ENCODE measurements around the gene CCSER1. TPM values are rescaled to one million over a fixed set of nuclear protein-coding genes. Genes with fewer than 3 reads are reported as not detected.

CCSER1 gene
- total and polyA plus RNA-seq, 2 donors (not counting 1 experiment from before 2014, with no cell fraction given): under 0.01 TPM; not detected in 1

GRCh38 chr4:90572996-90573395 lies 445.8 kb downstream of the CCSER1 start:
- no peak overlapping the region for H3K4me3 ChIP-seq (replicated peaks in 1 of 4; ENCODE audit: control extremely low read depth in 1 of 4, insufficient read depth in 1 of 4, low read depth in 3 of 4, low read length in 4 of 4)
- H3K9ac ChIP-seq (ENCODE audit: insufficient read depth, low read length): no peak overlapping the region
- DNase-seq (ENCODE audit: low read depth in 2 of 2): no peak
- H2AFZ ChIP-seq (ENCODE audit: low read length): no peak overlapping the region
- H3K9me3 ChIP-seq (ENCODE audit: control insufficient read depth, insufficient read depth, low read depth, low read length): no peaks in the 10 kb centered on the region
- TF ChIP-seq EZH2 (IDR thresholded peaks at IDR 0.05; ENCODE audit: low read length, missing control alignments) (no peak), CTCF (conservative IDR thresholded peaks at IDR 0.05 in 1 of 2, IDR thresholded peaks at IDR 0.05 in 1 of 2; ENCODE audit: low read depth in 1 of 2, low read length in 2 of 2) (no peak)
- H3K4me1 ChIP-seq (ENCODE audit: control insufficient read depth, extremely low read depth, insufficient read depth, low read length): no peaks in the 10 kb centered on the region
- no peaks in the 10 kb centered on the region for H4K20me1 ChIP-seq (ENCODE audit: control insufficient read depth, extremely low read depth, insufficient read depth, low read length)
- no peaks in the 10 kb centered on the region for H3K79me2 ChIP-seq (ENCODE audit: control insufficient read depth, insufficient read depth, low read length)
- no peaks in the 10 kb centered on the region for H3K36me3 ChIP-seq (ENCODE audit: control insufficient read depth, insufficient read depth, low read length)
- no peak overlapping the region for H3K4me2 ChIP-seq (ENCODE audit: extremely low read depth, insufficient read depth, low read length)
- H3K27me3 ChIP-seq (ENCODE audit: control insufficient read depth, insufficient read depth, low read length): no peaks in the 10 kb centered on the region
- H3K27ac ChIP-seq (ENCODE audit: insufficient read depth, low read length): no peak overlapping the region

- Histone ChIP-seq H3K36me3 (ENCODE audit: control insufficient read depth, insufficient read depth, low read length) (no peaks in the 10 kb centered on the region), H3K4me3 (replicated peaks in 1 of 4; ENCODE audit: control extremely low read depth in 1 of 4, insufficient read depth in 1 of 4, low read depth in 3 of 4, low read length in 4 of 4) (no peak overlapping the region), H3K79me2 (ENCODE audit: control insufficient read depth, insufficient read depth, low read length) (no peaks in the 10 kb centered on the region), H4K20me1 (ENCODE audit: control insufficient read depth, extremely low read depth, insufficient read depth, low read length) (no peaks in the 10 kb centered on the region), H3K9me3 (ENCODE audit: control insufficient read depth, insufficient read depth, low read depth, low read length) (no peaks in the 10 kb centered on the region), H3K27me3 (ENCODE audit: control insufficient read depth, insufficient read depth, low read length) (no peaks in the 10 kb centered on the region), H3K4me1 (ENCODE audit: control insufficient read depth, extremely low read depth, insufficient read depth, low read length) (no peaks in the 10 kb centered on the region), H3K9ac (ENCODE audit: insufficient read depth, low read length) (no peak overlapping the region), H3K27ac (ENCODE audit: insufficient read depth, low read length) (no peak overlapping the region), H3K4me2 (ENCODE audit: extremely low read depth, insufficient read depth, low read length) (no peak overlapping the region), H2AFZ (ENCODE audit: low read length) (no peak overlapping the region)
- TF ChIP-seq EZH2 (IDR thresholded peaks at IDR 0.05; ENCODE audit: low read length, missing control alignments) (no peak), CTCF (conservative IDR thresholded peaks at IDR 0.05 in 1 of 2, IDR thresholded peaks at IDR 0.05 in 1 of 2; ENCODE audit: low read depth in 1 of 2, low read length in 2 of 2) (no peak)
- no peak for DNase-seq (ENCODE audit: low read depth in 2 of 2)
Observed at GRCh38 chr4:90575371-90575770, 448.2 kb downstream of the CCSER1 start.

GRCh38 chr4:90580326-90580725 lies 453.1 kb downstream of the CCSER1 start:
- H3K4me2 ChIP-seq (ENCODE audit: extremely low read depth, insufficient read depth, low read length): no peak overlapping the region
- no peaks in the 10 kb centered on the region for H3K79me2 ChIP-seq (ENCODE audit: control insufficient read depth, insufficient read depth, low read length)
- DNase-seq (ENCODE audit: low read depth in 2 of 2): no peak
- no peak for TF ChIP-seq EZH2 (IDR thresholded peaks at IDR 0.05; ENCODE audit: low read length, missing control alignments)
- TF ChIP-seq CTCF (conservative IDR thresholded peaks at IDR 0.05 in 1 of 2, IDR thresholded peaks at IDR 0.05 in 1 of 2; ENCODE audit: low read depth in 1 of 2, low read length in 2 of 2): no peak
- no peak overlapping the region for H3K9ac ChIP-seq (ENCODE audit: insufficient read depth, low read length)
- H3K27me3 ChIP-seq (ENCODE audit: control insufficient read depth, insufficient read depth, low read length): no peaks in the 10 kb centered on the region
- no peak overlapping the region for H3K27ac ChIP-seq (ENCODE audit: insufficient read depth, low read length)
- H3K4me1 ChIP-seq (ENCODE audit: control insufficient read depth, extremely low read depth, insufficient read depth, low read length): no peaks in the 10 kb centered on the region
- H3K9me3 ChIP-seq (ENCODE audit: control insufficient read depth, insufficient read depth, low read depth, low read length): no peaks in the 10 kb centered on the region
- no peak overlapping the region for H3K4me3 ChIP-seq (replicated peaks in 1 of 4; ENCODE audit: control extremely low read depth in 1 of 4, insufficient read depth in 1 of 4, low read depth in 3 of 4, low read length in 4 of 4)
- no peaks in the 10 kb centered on the region for H4K20me1 ChIP-seq (ENCODE audit: control insufficient read depth, extremely low read depth, insufficient read depth, low read length)
- H3K36me3 ChIP-seq (ENCODE audit: control insufficient read depth, insufficient read depth, low read length): no peaks in the 10 kb centered on the region
- H2AFZ ChIP-seq (ENCODE audit: low read length): no peak overlapping the region

Data from fibroblast of lung (primary cell).